GM19035 (cell line): ENCODE results near the gene NME3.

Experiments used
- ATAC-seq: cut with Tn5 transposase; IDR thresholded peaks from one replicate; pipeline ENCODE4 v1.9.1; 2021; ENCODE audit not compliant: unreplicated experiment

The NME3 gene

GRCh38 chr16:1794221-1794871 is 23.0 kb upstream of the NME3 start:
- ATAC-seq, result no peak

GRCh38 chr16:1793578-1794220 is 22.4 kb upstream of the NME3 start, which contains the start of gene IGFALS:
TSS of gene IGFALS (minus strand) at chr16:1793705. CDS start at chr16:1793652, 53 bp downstream.
- no peak for ATAC-seq

GRCh38 chr16:1792836-1793577 is 21.7 kb upstream of the NME3 start:
- ATAC-seq, result no peak

GRCh38 chr16:1791943-1792812 is 20.8 kb upstream of the NME3 start:
- no peak for ATAC-seq

GRCh38 chr16:1791256-1791942 is 20.1 kb upstream of the NME3 start:
- ATAC-seq, result no peak

- ATAC-seq, result no peak
Measured at GRCh38 chr16:1790611-1791255, 19.4 kb upstream of the NME3 start.

- ATAC-seq, result no peak
Measured at GRCh38 chr16:1790261-1790610, 18.9 kb upstream of the NME3 start.

GRCh38 chr16:1789643-1790045 is 18.3 kb upstream of the NME3 start:
- ATAC-seq, result no peak

GRCh38 chr16:1788708-1789100 is 17.4 kb upstream of the NME3 start:
- ATAC-seq, result no peak

GRCh38 chr16:1788095-1788707 is 16.9 kb upstream of the NME3 start:
- no peak for ATAC-seq

GRCh38 chr16:1787322-1788094 is 16.2 kb upstream of the NME3 start:
- no peak for ATAC-seq

- ATAC-seq, result no peak
Measured at GRCh38 chr16:1787056-1787321, 15.6 kb upstream of the NME3 start.

- no peak for ATAC-seq
Measured at GRCh38 chr16:1786242-1787055, 15.1 kb upstream of the NME3 start.

- no peak for ATAC-seq
Measured at GRCh38 chr16:1785846-1786170, 14.5 kb upstream of the NME3 start.

GRCh38 chr16:1784977-1785845 is 13.9 kb upstream of the NME3 start:
- no peak for ATAC-seq

GRCh38 chr16:1782408-1783264 is 11.3 kb upstream of the NME3 start, which contains the start of the genes NUBP2 and SPSB3:
TSS of gene NUBP2 (plus strand) at chr16:1782960. CDS start at chr16:1783021, 61 bp downstream.
TSS of gene SPSB3 (minus strand) at chr16:1782571. CDS start at chr16:1781483, 1,088 bp downstream.
- peak; percentile 87 for ATAC-seq
